ENCODE measurements around the gene NECAB3. TPM values are rescaled to one million over a fixed set of nuclear protein-coding genes. Genes with fewer than 3 reads are reported as not detected.
A peak's percentile ranks its signal among the peaks of the same experiment; 100 is the strongest.

The NECAB3 gene
- total and polyA plus RNA-seq, 2 of the 13 experiments (the other 11 are each of a cell fraction or from before 2014, with no cell fraction given), result 61.5 to 65.5 TPM

DNA sequence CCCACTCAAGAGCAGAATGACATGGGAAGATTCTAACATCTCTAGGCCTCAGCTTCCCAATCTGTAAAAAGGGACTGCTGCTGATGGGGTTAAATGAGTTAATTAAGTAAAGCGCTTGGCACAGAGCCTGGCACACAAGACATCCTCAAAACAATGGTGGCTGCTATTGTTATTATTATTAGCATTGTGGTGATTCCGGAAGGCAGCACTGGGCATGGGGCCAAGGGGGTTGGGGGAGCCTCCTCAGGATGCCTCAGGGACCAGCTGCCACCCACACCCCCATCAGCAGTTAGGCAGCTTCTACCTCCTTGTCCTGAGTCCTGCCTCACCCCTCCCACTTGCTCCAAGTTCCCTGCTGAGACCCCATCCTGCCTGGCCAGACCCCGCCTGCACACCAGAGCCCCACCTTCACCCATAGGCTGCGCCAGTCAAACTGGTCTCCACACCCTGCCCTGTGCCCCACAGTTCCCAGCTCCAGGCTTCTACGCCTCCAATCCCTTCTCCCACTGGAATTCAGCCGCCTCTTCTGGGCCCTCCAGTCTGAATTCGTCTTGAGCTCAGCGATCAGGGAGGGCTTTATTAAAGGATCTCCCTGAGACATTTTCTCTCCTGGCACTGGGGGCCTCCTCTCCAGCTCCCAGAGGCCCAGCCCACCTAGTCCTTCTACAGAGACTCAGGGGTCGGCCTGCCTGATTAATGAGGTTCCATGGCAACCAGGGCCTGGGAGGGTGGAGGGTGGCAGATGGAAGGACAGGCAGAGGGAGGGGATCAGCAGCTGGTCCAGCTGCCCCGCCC is 10.5 kb upstream of the NECAB3 start:
- Histone ChIP-seq H3K4me1 (ENCODE audit: insufficient read depth, low read length) (peaks cover 51% of the 10 kb centered on the region), H4K20me1 (ENCODE audit: insufficient read depth, low read length) (no peaks in the 10 kb centered on the region), H3K9me3 (ENCODE audit: low read length) (no peaks in the 10 kb centered on the region), H3K4me3 (replicated peaks in 1 of 3; ENCODE audit: insufficient read depth in 1 of 3, low read depth in 2 of 3, low read length in 3 of 3) (peak overlapping the region; percentile 58 to 82 (median 65)), H3K36me3 (replicated peaks in 1 of 2; ENCODE audit: control insufficient read depth in 1 of 2, insufficient read depth in 2 of 2, low read length in 2 of 2) (peaks cover 4 to 6% of the 10 kb centered on the region in 2 experiments; a peak in 3 of 5 replicates), H2AFZ (ENCODE audit: low read length) (no peak overlapping the region), H3K9ac (ENCODE audit: insufficient read depth, low read depth, low read length) (peak overlapping the region; percentile 69), H3K27ac (ENCODE audit: extremely low read length, insufficient read depth, low read length) (peak overlapping the region; percentile 56), H3K79me2 (ENCODE audit: insufficient read depth, low read length) (peaks cover 21% of the 10 kb centered on the region), H3K4me2 (ENCODE audit: low read depth, low read length) (peak overlapping the region; percentile 99), H3K27me3 (ENCODE audit: control insufficient read depth in 1 of 2, insufficient read depth in 2 of 2, low read length in 2 of 2) (no peaks in the 10 kb centered on the region)
- CTCF ChIA-PET (ENCODE audit: low intra/inter-chr PET ratio, low total read pairs), result no interaction called here
- ATAC-seq (no peak), DNase-seq (ENCODE audit: low spot score) (no peak), FAIRE-seq (no peak)
- POLR2A ChIA-PET, result interaction anchor here (1.4 to 2.5 kb wide), 3 partner anchors 10 to 47 kb away, joined by 5 to 17 read pairs (median 14); partner anchors contain the start of genes NECAB3 and ZNF341
- intact Hi-C loops (cut with micrococcal nuclease; ENCODE audit: unreplicated experiment), result loop anchor here (1.0 to 5.0 kb wide), 2 partner anchors 10 to 128 kb away; partner anchors contain the start of genes CHMP4B and NECAB3
- no TSS peak for BruUV-seq (replicated peaks)
- 77% methylated on average over 9 of the region's 10 CpGs for WGBS (ENCODE audit: low lambda C conversion rate)
- in situ Hi-C loops (cut with HindIII; ENCODE audit: extremely low pct_ligation_motif_present, low pct_unique_long_range_greater_than_20kb), result no loop called here
- TF ChIP-seq FIP1L1 (IDR thresholded peaks at IDR 0.05; ENCODE audit: borderline replicate concordance, insufficient read depth, low read depth, low read length) (no peak), ZSCAN22 (CRISPR knock-in tag; IDR thresholded peaks at IDR 0.05) (no peak), TARDBP (CRISPR knock-in tag; IDR thresholded peaks at IDR 0.05) (no peak), MZF1 (CRISPR knock-in tag; IDR thresholded peaks at IDR 0.05; ENCODE audit: borderline replicate concordance) (no peak), RBM22 (optimal IDR thresholded peaks at IDR 0.05; ENCODE audit: low read length) (no peak), KLF15 (CRISPR knock-in tag; IDR thresholded peaks at IDR 0.05; ENCODE audit: borderline replicate concordance) (no peak), ZNF501 (CRISPR knock-in tag; IDR thresholded peaks at IDR 0.05) (0 out of 2 replicates have a peak, but pooled peaks have one; percentile 7), ARNTL (CRISPR knock-in tag; IDR thresholded peaks at IDR 0.05) (no peak), FOXJ3 (CRISPR knock-in tag; IDR thresholded peaks at IDR 0.05; ENCODE audit: borderline replicate concordance) (no peak), ATM (IDR thresholded peaks at IDR 0.05; ENCODE audit: borderline replicate concordance) (no peak), EP300 (IDR thresholded peaks at IDR 0.05; ENCODE audit: low read depth in 2 of 2, low read length in 2 of 2) (no peak), EP300 (CRISPR knock-in tag; IDR thresholded peaks at IDR 0.05; ENCODE audit: borderline replicate concordance) (no peak), SP5 (CRISPR knock-in tag; IDR thresholded peaks at IDR 0.05; ENCODE audit: borderline replicate concordance, low read depth) (peak; percentile 38; the same call in 1 of the 2 replicates), NFYB (CRISPR knock-in tag; IDR thresholded peaks at IDR 0.05) (no peak), IRX3 (CRISPR knock-in tag; IDR thresholded peaks at IDR 0.05; ENCODE audit: borderline replicate concordance, low read depth) (no peak), SALL1 (CRISPR knock-in tag; IDR thresholded peaks at IDR 0.05) (no peak; the same call in 1 of the 2 replicates)
- TF ChIP-seq, protein P1, sequence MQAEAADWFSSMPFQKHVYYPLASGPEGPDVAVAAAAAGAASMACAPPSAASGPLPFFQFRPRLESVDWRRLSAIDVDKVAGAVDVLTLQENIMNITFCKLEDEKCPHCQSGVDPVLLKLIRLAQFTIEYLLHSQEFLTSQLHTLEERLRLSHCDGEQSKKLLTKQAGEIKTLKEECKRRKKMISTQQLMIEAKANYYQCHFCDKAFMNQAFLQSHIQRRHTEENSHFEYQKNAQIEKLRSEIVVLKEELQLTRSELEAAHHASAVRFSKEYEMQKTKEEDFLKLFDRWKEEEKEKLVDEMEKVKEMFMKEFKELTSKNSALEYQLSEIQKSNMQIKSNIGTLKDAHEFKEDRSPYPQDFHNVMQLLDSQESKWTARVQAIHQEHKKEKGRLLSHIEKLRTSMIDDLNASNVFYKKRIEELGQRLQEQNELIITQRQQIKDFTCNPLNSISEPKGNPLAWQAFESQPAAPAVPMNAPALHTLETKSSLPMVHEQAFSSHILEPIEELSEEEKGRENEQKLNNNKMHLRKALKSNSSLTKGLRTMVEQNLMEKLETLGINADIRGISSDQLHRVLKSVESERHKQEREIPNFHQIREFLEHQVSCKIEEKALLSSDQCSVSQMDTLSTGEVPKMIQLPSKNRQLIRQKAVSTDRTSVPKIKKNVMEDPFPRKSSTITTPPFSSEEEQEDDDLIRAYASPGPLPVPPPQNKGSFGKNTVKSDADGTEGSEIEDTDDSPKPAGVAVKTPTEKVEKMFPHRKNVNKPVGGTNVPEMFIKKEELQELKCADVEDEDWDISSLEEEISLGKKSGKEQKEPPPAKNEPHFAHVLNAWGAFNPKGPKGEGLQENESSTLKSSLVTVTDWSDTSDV (CRISPR knock-in tag; IDR thresholded peaks at IDR 0.05), result no peak
- TF ChIP-seq, protein P2, sequence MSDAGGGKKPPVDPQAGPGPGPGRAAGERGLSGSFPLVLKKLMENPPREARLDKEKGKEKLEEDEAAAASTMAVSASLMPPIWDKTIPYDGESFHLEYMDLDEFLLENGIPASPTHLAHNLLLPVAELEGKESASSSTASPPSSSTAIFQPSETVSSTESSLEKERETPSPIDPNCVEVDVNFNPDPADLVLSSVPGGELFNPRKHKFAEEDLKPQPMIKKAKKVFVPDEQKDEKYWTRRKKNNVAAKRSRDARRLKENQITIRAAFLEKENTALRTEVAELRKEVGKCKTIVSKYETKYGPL (CRISPR knock-in tag; IDR thresholded peaks at IDR 0.05), result no peak
- TF ChIP-seq, protein P3, sequence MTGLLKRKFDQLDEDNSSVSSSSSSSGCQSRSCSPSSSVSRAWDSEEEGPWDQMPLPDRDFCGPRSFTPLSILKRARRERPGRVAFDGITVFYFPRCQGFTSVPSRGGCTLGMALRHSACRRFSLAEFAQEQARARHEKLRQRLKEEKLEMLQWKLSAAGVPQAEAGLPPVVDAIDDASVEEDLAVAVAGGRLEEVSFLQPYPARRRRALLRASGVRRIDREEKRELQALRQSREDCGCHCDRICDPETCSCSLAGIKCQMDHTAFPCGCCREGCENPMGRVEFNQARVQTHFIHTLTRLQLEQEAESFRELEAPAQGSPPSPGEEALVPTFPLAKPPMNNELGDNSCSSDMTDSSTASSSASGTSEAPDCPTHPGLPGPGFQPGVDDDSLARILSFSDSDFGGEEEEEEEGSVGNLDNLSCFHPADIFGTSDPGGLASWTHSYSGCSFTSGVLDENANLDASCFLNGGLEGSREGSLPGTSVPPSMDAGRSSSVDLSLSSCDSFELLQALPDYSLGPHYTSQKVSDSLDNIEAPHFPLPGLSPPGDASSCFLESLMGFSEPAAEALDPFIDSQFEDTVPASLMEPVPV (CRISPR knock-in tag; IDR thresholded peaks at IDR 0.05), result peak; percentile 89; the same call in 1 of the 2 replicates
